SK-N-SH (cell line): ENCODE results near the gene SLCO2A1. TPM values are rescaled to one million over a fixed set of nuclear protein-coding genes. Genes with fewer than 3 reads are reported as not detected.

ENCODE experiments used
- CTCF ChIA-PET: fragments of 300-600, 350-600 bp; formaldehyde crosslinking; extraction: SDS; loops from one replicate; lab custom pipeline; 2021; lab: Yijun Ruan, JAX
- POLR2A ChIA-PET: fragments of 350-600 bp; sonication (Branson Sonifier 250); formaldehyde crosslinking; extraction: SDS; loops from one replicate; lab custom pipeline; 2020; ENCODE audit warnings: antibody characterized with exemption, inconsistent platforms; lab: Yijun Ruan, JAX
- DNase-seq: peaks from one replicate; pipeline ENCODE4 v3.0.0; 2012
- H2AFZ ChIP-seq: fragments of 200-600 bp; sonication (generic); 2 replicates; pipeline ENCODE4 v1.8.1; 2016; ENCODE audit warnings: antibody characterized with exemption, mild to moderate bottlenecking, low read depth
- H3F3A ChIP-seq: fragments of 200-600 bp; sonication (generic); replicated peaks from 2 replicates; pipeline ENCODE3; 2016; ENCODE audit warnings: antibody characterized with exemption, mild to moderate bottlenecking; ENCODE audit not compliant: insufficient read depth
- H3K27ac ChIP-seq, 2 experiments: fragments of 200-500 bp in 1 of 2; fragments of 200-600 bp in 1 of 2; sonication (Bioruptor generic) in 1 of 2; sonication (generic), shearing (Covaris generic) in 1 of 2; 2 replicates each; pipeline versions ENCODE4 v1.5.1 to v1.6.1; 2014 to 2016; ENCODE audit warnings: low read depth in 2 of 2, inconsistent platforms in 1 of 2, low read length in 1 of 2, mild to moderate bottlenecking in 1 of 2, mixed read lengths in 1 of 2
- H3K27me3 ChIP-seq: fragments of 200-600 bp; sonication (generic), shearing (Covaris generic); 2 replicates; pipeline ENCODE4 v1.6.1; 2016; ENCODE audit warnings: mixed run types; ENCODE audit not compliant: insufficient read depth
- H3K36me3 ChIP-seq, 2 experiments: fragments of 200-500 bp in 1 of 2; fragments of 200-600 bp in 1 of 2; sonication (Bioruptor generic) in 1 of 2; sonication (generic) in 1 of 2; replicated peaks in 1 of 2; 2 replicates each; pipeline versions ENCODE3 to v1.5.1; 2014 to 2016; ENCODE audit warnings: low read length in 1 of 2, mild to moderate bottlenecking in 1 of 2; ENCODE audit not compliant: insufficient read depth in 2 of 2, control insufficient read depth in 1 of 2
- H3K4me1 ChIP-seq, 2 experiments: fragments of 200-500 bp in 1 of 2; fragments of 200-600 bp in 1 of 2; sonication (Bioruptor generic) in 1 of 2; sonication (generic), shearing (Covaris generic) in 1 of 2; 2 replicates each; pipeline versions ENCODE4 v1.5.1 to v1.6.1; 2014 to 2016; ENCODE audit warnings: low read depth in 1 of 2, low read length in 1 of 2, mixed run types in 1 of 2; ENCODE audit not compliant: insufficient read depth in 2 of 2, control insufficient read depth in 1 of 2
- H3K4me2 ChIP-seq: fragments of 200-600 bp; sonication (generic), shearing (Covaris generic); 2 replicates; pipeline ENCODE4 v1.6.1; 2017; ENCODE audit warnings: mixed run types
- H3K4me3 ChIP-seq, 2 experiments: fragments of 200-500 bp in 1 of 2; fragments of 200-600 bp in 1 of 2; sonication (Bioruptor generic) in 1 of 2; sonication (generic), shearing (Covaris generic) in 1 of 2; 2 replicates each; pipeline versions ENCODE4 v1.5.1 to v1.8.1; 2014 to 2016; ENCODE audit warnings: low read depth in 2 of 2, inconsistent platforms in 1 of 2, low read length in 1 of 2, mild to moderate bottlenecking in 1 of 2, mixed read lengths in 1 of 2, moderate library complexity in 1 of 2
- H3K79me2 ChIP-seq: fragments of 200-600 bp; sonication (generic); 2 replicates; pipeline ENCODE4 v1.8.1; 2017; ENCODE audit warnings: mild to moderate bottlenecking; ENCODE audit not compliant: insufficient read depth
- H3K9ac ChIP-seq: fragments of 200-600 bp; sonication (generic); 2 replicates; pipeline ENCODE4 v1.6.1; 2017; ENCODE audit warnings: mixed run types
- H3K9me2 ChIP-seq: fragments of 200-600 bp; sonication (generic); 2 replicates; pipeline ENCODE4 v1.6.1; 2017; ENCODE audit warnings: mixed run types
- H3K9me3 ChIP-seq: fragments of 200-600 bp; sonication (generic); 2 replicates; pipeline ENCODE4 v1.6.1; 2017; ENCODE audit warnings: mixed run types, mild to moderate bottlenecking, moderate library complexity
- H4K20me1 ChIP-seq: fragments of 200-600 bp; sonication (generic); 2 replicates; pipeline ENCODE4 v1.6.1; 2017; ENCODE audit warnings: mild to moderate bottlenecking, mixed run types; ENCODE audit not compliant: insufficient read depth
- EZH2phosphoT487 ChIP-seq: fragments of 200-600 bp; sonication (generic); IDR thresholded peaks from 2 replicates; pipeline ENCODE4 v1.6.1; 2017; ENCODE audit warnings: low read depth, mixed run types, mild to moderate bottlenecking, antibody characterized with exemption, moderate library complexity, borderline replicate concordance
- FOSL2 ChIP-seq: IDR thresholded peaks from 2 replicates; pipeline ENCODE4 v1.4.0; 2012; ENCODE audit warnings: low read depth, mild to moderate bottlenecking, moderate library complexity, borderline replicate concordance
- FOXM1 ChIP-seq: IDR thresholded peaks from 2 replicates; pipeline ENCODE4 v1.4.0; 2012; ENCODE audit warnings: low read depth, mild to moderate bottlenecking
- GABPA ChIP-seq: IDR thresholded peaks from 2 replicates; pipeline ENCODE4 v1.4.0; 2012; ENCODE audit warnings: low read depth, mild to moderate bottlenecking
- NFIC ChIP-seq: IDR thresholded peaks from 2 replicates; pipeline ENCODE4 v1.4.0; 2012; ENCODE audit warnings: borderline replicate concordance
- PBX3 ChIP-seq: IDR thresholded peaks from 2 replicates; pipeline ENCODE4; 2012
- POLR2AphosphoS5 ChIP-seq: IDR thresholded peaks from 2 replicates; pipeline ENCODE4 v1.6.1; 2012; ENCODE audit warnings: low read depth, low read length
- RAD21 ChIP-seq: IDR thresholded peaks from 2 replicates; pipeline ENCODE4 v1.6.1; 2012; ENCODE audit warnings: mild to moderate bottlenecking, low read length
- RCOR1 ChIP-seq: fragments of 150-350 bp; IDR thresholded peaks from 2 replicates; pipeline ENCODE4 v1.6.1; 2017; ENCODE audit warnings: antibody characterized with exemption, low read length
- TCF12 ChIP-seq: IDR thresholded peaks from 2 replicates; pipeline ENCODE4 v1.4.0; 2012
- WGBS: methylation state at CpG from one replicate; pipeline ENCODE4 v1.1.6; 2017; ENCODE audit warnings: low lambda C conversion rate; 5-methylcytosine and 5-hydroxymethylcytosine counted together
- polyA plus RNA-seq, 3 experiments: library from polyadenylated mRNA; depleted of rRNA; stranded (reverse); fragments of >200 nt; gene quantifications; 2 replicates each; pipeline ENCODE4 v1.2.3, GENCODE V29; 2012
- TF ChIP-seq, protein P1 (sequence below): fragments of 150-350 bp; IDR thresholded peaks from 2 replicates; pipeline ENCODE4 v1.6.1; 2016; ENCODE audit warnings: mild to moderate bottlenecking, low read depth, low read length
- TF ChIP-seq, protein P2 (sequence below): IDR thresholded peaks from 2 replicates; pipeline ENCODE4 v1.6.1; 2012; ENCODE audit warnings: mild to moderate bottlenecking, low read depth, low read length, moderate library complexity

SLCO2A1 gene
- polyA plus RNA-seq, 1 of the 3 experiments (the other 2 are of a cell fraction), result 9.3 TPM

DNA sequence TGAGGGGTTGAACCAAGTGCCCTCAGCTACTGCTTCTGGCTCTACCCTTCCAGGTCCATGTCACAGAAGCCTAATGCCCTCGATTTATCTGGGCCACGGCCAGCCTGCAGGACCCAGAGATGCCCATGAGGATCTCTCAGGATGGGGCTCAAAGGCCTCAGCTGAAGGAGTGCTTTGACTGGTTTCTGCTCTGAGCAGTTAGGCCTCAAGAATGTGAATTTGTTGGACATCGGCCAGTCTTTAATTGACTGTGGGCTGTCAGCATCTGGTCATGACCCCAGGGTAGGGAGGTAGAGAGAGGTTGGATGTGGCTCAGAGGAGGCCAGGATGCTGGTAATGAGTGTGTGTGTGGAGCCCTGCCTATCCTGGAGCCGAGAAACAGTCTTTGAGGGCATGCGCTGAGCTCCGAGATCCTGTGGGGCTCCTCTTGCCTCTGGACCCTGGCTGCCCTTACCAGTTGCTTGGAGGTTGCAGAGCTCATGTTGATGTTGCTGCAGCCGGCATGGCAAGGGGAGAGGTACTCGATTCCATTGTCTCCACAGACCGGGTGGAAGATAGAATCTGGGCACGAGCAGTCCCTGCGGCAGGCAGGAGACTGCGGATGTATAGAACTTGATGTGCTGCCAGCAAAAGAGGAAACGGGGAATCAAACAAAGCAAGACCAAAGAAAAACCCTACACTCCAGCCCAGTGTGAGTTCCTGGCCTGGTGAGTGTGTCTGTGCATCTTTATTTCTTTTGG lies 84.9 kb downstream of the SLCO2A1 start (continued):
- TF ChIP-seq GABPA, result no peak; the same call in 1 of the 2 replicates
- TF ChIP-seq FOXM1, result peak; percentile 78
- TF ChIP-seq POLR2AphosphoS5, result peak; percentile 32; the same call in 1 of the 2 replicates
- TF ChIP-seq PBX3, result peak; percentile 84
- TF ChIP-seq RCOR1, result no peak

- H4K20me1 ChIP-seq, result peaks cover 4% of the 10 kb centered on the region; the same call in 1 of the 2 replicates
- H2AFZ ChIP-seq, result no peak overlapping the region
- peak overlapping the region; percentile 57 for H3K4me2 ChIP-seq
- H3K36me3 ChIP-seq, result no peaks in the 10 kb centered on the region
- H3K9me2 ChIP-seq, result no peaks in the 10 kb centered on the region
- TF ChIP-seq RAD21 (no peak), EZH2phosphoT487 (no peak), FOXM1 (no peak), PBX3 (no peak), TCF12 (no peak), NFIC (no peak), POLR2AphosphoS5 (no peak), FOSL2 (no peak)
- TF ChIP-seq, protein P1, sequence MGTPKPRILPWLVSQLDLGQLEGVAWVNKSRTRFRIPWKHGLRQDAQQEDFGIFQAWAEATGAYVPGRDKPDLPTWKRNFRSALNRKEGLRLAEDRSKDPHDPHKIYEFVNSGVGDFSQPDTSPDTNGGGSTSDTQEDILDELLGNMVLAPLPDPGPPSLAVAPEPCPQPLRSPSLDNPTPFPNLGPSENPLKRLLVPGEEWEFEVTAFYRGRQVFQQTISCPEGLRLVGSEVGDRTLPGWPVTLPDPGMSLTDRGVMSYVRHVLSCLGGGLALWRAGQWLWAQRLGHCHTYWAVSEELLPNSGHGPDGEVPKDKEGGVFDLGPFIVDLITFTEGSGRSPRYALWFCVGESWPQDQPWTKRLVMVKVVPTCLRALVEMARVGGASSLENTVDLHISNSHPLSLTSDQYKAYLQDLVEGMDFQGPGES, result no peak
- TF ChIP-seq, protein P2, sequence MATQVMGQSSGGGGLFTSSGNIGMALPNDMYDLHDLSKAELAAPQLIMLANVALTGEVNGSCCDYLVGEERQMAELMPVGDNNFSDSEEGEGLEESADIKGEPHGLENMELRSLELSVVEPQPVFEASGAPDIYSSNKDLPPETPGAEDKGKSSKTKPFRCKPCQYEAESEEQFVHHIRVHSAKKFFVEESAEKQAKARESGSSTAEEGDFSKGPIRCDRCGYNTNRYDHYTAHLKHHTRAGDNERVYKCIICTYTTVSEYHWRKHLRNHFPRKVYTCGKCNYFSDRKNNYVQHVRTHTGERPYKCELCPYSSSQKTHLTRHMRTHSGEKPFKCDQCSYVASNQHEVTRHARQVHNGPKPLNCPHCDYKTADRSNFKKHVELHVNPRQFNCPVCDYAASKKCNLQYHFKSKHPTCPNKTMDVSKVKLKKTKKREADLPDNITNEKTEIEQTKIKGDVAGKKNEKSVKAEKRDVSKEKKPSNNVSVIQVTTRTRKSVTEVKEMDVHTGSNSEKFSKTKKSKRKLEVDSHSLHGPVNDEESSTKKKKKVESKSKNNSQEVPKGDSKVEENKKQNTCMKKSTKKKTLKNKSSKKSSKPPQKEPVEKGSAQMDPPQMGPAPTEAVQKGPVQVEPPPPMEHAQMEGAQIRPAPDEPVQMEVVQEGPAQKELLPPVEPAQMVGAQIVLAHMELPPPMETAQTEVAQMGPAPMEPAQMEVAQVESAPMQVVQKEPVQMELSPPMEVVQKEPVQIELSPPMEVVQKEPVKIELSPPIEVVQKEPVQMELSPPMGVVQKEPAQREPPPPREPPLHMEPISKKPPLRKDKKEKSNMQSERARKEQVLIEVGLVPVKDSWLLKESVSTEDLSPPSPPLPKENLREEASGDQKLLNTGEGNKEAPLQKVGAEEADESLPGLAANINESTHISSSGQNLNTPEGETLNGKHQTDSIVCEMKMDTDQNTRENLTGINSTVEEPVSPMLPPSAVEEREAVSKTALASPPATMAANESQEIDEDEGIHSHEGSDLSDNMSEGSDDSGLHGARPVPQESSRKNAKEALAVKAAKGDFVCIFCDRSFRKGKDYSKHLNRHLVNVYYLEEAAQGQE, result no peak
- TF ChIP-seq, all 33 proteins: peak for 0
- no peak for DNase-seq
- Histone ChIP-seq H3K27me3 (peaks cover 8% of the 10 kb centered on the region; the same call in 1 of the 2 replicates), H3K9ac (no peak overlapping the region), H3K4me3 (no peak overlapping the region), H3K4me1 (peaks cover 26 to 30% of the 10 kb centered on the region in 2 experiments; a peak in 3 of 4 replicates), H3K9me3 (no peaks in the 10 kb centered on the region), H3K27ac (peak overlapping the region; percentile 70 to 80), H3F3A (peaks cover 34% of the 10 kb centered on the region), H3K79me2 (no peaks in the 10 kb centered on the region)
- ChIA-PET POLR2A (no interaction called here), CTCF (interaction anchor here (1.1 to 1.4 kb wide), 3 partner anchors 10 to 269 kb away, joined by 4 read pairs; no protein-coding TSS in a partner anchor)
- 62% methylated on average over 2 of the region's 2 CpGs for WGBS
Observed at GRCh38 chr3:133944181-133944580, 85.5 kb downstream of the SLCO2A1 start.
